Measurements from ENCODE around the gene STK11IP. TPM values are rescaled to one million over a fixed set of nuclear protein-coding genes. Genes with fewer than 3 reads are reported as not detected.

Gene STK11IP
- total and polyA plus RNA-seq, 8 donors: 24.5 to 36.6 (median 29.2) TPM

DNA sequence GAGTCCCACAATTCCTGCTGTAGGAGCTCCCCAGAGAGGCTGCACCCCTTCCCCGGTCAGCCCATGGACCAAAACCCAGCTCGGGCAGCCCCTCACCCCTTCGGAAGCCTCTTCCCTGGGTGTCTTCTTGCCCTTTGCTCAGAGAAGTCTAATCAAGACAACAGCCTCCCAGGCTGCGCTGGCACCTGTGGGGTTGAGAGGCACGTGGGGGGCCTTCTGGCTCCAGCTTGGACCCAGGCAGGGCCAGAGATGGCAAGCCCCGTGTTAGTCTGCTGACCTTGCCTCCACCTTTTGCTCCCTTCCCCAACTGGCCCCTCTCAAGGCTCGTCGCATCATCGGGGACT is 40.2 kb downstream of the STK11IP start:
- TF ChIP-seq, protein P1, sequence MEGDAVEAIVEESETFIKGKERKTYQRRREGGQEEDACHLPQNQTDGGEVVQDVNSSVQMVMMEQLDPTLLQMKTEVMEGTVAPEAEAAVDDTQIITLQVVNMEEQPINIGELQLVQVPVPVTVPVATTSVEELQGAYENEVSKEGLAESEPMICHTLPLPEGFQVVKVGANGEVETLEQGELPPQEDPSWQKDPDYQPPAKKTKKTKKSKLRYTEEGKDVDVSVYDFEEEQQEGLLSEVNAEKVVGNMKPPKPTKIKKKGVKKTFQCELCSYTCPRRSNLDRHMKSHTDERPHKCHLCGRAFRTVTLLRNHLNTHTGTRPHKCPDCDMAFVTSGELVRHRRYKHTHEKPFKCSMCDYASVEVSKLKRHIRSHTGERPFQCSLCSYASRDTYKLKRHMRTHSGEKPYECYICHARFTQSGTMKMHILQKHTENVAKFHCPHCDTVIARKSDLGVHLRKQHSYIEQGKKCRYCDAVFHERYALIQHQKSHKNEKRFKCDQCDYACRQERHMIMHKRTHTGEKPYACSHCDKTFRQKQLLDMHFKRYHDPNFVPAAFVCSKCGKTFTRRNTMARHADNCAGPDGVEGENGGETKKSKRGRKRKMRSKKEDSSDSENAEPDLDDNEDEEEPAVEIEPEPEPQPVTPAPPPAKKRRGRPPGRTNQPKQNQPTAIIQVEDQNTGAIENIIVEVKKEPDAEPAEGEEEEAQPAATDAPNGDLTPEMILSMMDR (IDR thresholded peaks at IDR 0.05): no peak
- DNase-seq (no peak), ATAC-seq (no peak)
- Histone ChIP-seq H3K27ac (no peak overlapping the region), H3K36me3 (no peaks in the 10 kb centered on the region), H3K4me1 (peaks cover 0 to 8% of the 10 kb centered on the region in 2 donors), H3K27me3 (peaks cover 0 to 23% of the 10 kb centered on the region in 2 donors), H3K9me3 (no peaks in the 10 kb centered on the region), H3K4me3 (no peak overlapping the region)
- intact Hi-C loops (cut with DNase I): no loop called here

DNA sequence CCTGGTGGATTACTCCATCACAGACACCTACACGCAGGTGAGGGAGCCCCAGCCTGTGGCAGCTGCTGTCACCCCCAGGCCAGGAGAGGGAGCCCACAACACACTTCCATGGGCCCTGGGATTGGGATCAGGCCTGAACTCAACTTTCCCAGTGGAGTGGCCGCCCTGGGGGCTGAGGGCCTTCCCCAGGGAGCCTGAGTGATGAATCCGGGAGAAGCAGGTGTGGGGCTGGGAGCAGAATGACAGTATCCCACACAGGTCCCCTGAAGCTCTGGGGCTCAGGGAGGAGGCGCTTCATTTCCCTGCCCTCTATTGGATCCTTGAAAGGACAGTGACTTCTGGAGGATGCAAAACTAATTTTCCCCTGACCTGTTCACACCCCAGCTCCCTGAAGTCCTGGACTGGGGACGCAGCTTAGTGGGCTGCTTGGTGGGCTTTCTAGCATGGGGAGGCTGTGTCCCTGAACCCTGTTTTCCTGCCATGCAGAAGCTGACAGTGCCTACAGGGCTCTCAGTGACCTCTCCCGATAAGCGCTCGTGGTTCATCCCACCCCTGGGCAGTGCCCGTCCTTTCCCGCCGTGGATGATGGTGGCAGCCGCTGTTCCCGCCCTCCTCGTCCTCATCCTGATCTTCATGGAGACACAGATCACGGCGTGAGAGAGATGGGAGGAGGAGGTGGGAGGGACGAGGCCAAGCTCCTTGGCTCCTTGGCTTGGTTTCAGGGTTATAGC is 40.7 kb downstream of the STK11IP start:
- TF ChIP-seq, protein P1 (IDR thresholded peaks at IDR 0.05): no peak
- H3K9me3 ChIP-seq: no peaks in the 10 kb centered on the region
- peaks cover 0 to 8% of the 10 kb centered on the region in 2 donors for H3K4me1 ChIP-seq
- intact Hi-C loops (cut with DNase I): no loop called here
- no peak overlapping the region for H3K4me3 ChIP-seq
- no peak overlapping the region for H3K27ac ChIP-seq
- H3K36me3 ChIP-seq: no peaks in the 10 kb centered on the region
- DNase-seq (no peak), ATAC-seq (no peak)
- peaks cover 0 to 29% of the 10 kb centered on the region in 2 donors for H3K27me3 ChIP-seq

DNA sequence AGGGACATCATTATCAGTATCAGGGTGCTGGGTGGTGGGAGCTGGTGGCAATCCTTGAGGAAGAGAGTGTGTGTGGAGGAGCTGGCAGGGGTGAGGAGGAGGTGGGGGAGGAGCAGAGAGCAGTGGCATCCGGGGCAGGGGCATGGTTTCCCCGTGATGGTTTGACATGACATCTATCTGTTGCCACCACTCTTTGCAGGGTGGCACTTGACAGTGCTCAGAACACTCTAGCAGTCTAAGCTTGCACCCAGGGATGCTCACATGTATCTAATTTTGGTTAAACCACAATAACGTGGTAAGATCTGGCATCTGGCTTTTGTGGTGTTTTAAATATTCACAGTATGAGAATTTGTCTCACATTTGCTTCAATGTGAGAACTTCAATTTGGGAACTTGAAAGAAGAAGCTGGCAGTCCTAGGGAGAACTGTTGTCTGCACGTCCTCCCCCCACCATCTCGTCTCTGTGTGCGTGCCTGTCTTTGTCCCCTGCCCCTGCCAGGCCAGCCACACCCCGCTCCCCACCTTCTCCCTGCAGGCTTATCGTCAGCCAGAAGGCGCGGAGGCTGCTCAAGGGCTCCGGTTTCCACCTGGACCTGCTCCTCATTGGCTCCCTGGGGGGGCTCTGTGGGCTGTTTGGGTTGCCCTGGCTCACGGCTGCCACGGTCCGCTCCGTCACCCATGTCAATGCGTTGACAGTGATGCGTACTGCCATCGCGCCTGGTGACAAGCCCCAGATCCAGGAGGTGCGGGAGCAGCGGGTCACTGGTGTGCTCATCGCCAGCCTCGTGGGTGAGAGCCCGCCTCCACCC is 41.5 kb downstream of the STK11IP start:
- H3K27ac ChIP-seq: no peak overlapping the region
- peaks cover 0 to 31% of the 10 kb centered on the region in 2 donors for H3K27me3 ChIP-seq
- H3K4me3 ChIP-seq: no peak overlapping the region
- DNase-seq: no peak
- intact Hi-C loops (cut with DNase I): no loop called here
- H3K9me3 ChIP-seq: no peaks in the 10 kb centered on the region
- ATAC-seq: no peak
- peaks cover 0 to 8% of the 10 kb centered on the region in 2 donors for H3K4me1 ChIP-seq
- no peaks in the 10 kb centered on the region for H3K36me3 ChIP-seq
- TF ChIP-seq, protein P1 (IDR thresholded peaks at IDR 0.05): no peak

DNA sequence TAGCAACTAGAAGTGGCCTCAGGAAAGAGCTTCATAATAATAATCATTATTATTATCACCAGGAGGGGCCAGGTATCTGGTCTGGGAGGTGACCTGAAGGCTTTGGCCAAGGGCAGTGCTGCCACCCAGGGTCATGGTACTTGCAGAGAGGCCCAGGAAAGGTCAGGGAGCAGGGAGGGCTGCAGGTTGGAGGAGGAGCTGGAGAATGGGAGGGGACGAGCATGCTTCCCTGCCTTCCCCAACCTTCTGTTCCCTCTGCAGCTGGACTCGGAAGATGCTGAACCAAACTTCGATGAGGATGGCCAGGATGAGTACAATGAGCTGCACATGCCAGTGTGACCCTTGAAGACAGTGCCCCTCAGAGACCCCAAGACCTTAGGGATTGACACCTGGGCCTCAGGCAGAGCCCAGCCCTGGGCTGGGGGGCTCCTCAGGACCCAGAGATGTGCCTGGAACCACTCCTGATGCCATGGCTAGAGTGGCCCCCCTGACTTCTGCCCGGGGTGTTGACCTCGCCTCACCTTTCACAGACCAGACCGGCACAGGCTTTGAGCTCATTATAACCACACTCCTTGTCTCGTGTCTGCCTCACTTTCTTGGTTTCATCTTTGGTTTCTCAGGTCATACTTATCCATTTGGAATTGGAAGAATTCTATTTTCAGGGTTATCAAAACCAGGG is 43.9 kb downstream of the STK11IP start:
- H3K9me3 ChIP-seq: no peaks in the 10 kb centered on the region
- no peak for DNase-seq
- no peaks in the 10 kb centered on the region for H3K36me3 ChIP-seq
- TF ChIP-seq, protein P1 (IDR thresholded peaks at IDR 0.05): no peak
- intact Hi-C loops (cut with DNase I): loop anchor here in 1 of 2 donors (5.0 kb wide), 1 partner anchor 99 kb away; the partner anchor contains the start of genes CHPF and TMEM198
- H3K4me1 ChIP-seq: peaks cover 9 to 13% of the 10 kb centered on the region in 2 donors
- H3K27me3 ChIP-seq: peaks cover 0 to 31% of the 10 kb centered on the region in 2 donors
- no peak overlapping the region for H3K27ac ChIP-seq
- ATAC-seq: no peak
- H3K4me3 ChIP-seq: no peak overlapping the region

All from left lung (tissue), 10 donors.